ENCODE data around the gene STK16. TPM values are rescaled to one million over a fixed set of nuclear protein-coding genes. Genes with fewer than 3 reads are reported as not detected.
A peak's percentile ranks its signal among the peaks of the same experiment; 100 is the strongest.

The STK16 gene
- total and polyA plus RNA-seq, 2 of the 13 experiments (the other 11 are each of a cell fraction or from before 2014, with no cell fraction given): 28.0 to 50.9 TPM

GRCh38 chr2:219279151-219279915 is 34.1 kb downstream of the STK16 start, which contains the start of gene DNAJB2 (continued):
- TF ChIP-seq ZFP36 (IDR thresholded peaks at IDR 0.05; ENCODE audit: borderline replicate concordance, low read depth, low read length, partially characterized antibody) (no peak), ZMYM4 (CRISPR knock-in tag; IDR thresholded peaks at IDR 0.05) (peak; percentile 78), RNF219 (CRISPR knock-in tag; IDR thresholded peaks at IDR 0.05) (no peak), ZNF367 (CRISPR knock-in tag; IDR thresholded peaks at IDR 0.05; ENCODE audit: borderline replicate concordance) (0 out of 2 replicates have a peak, but pooled peaks have one; percentile 84), ZNF792 (CRISPR knock-in tag; IDR thresholded peaks at IDR 0.05) (peak; percentile 80), MBNL3 (CRISPR knock-in tag; conservative IDR thresholded peaks at IDR 0.05) (no peak), TAF1 (CRISPR knock-in tag; IDR thresholded peaks at IDR 0.05) (peak; percentile 79), ZBTB7B (CRISPR knock-in tag; IDR thresholded peaks at IDR 0.05) (peak; percentile 59; the same call in 1 of the 2 replicates), SOX13 (IDR thresholded peaks at IDR 0.05) (no peak), SOX13 (CRISPR knock-in tag; conservative IDR thresholded peaks at IDR 0.05 in 1 of 2, IDR thresholded peaks at IDR 0.05 in 1 of 2) (peak in 1 of 2 experiments; percentile 58; a peak in 1 of 4 replicates), E2F1 (CRISPR knock-in tag; IDR thresholded peaks at IDR 0.05) (no peak), GTF3A (CRISPR knock-in tag; conservative IDR thresholded peaks at IDR 0.05) (0 out of 2 replicates have a peak, but pooled peaks have one; percentile 51), SP4 (CRISPR knock-in tag; IDR thresholded peaks at IDR 0.05) (peak; percentile 92), ZNF616 (CRISPR knock-in tag; IDR thresholded peaks at IDR 0.05; ENCODE audit: low read depth) (peak; percentile 74; the same call in 1 of the 2 replicates), THYN1 (CRISPR knock-in tag; IDR thresholded peaks at IDR 0.05; ENCODE audit: borderline replicate concordance, low read depth) (no peak), ZFYVE20 (CRISPR knock-in tag; IDR thresholded peaks at IDR 0.05; ENCODE audit: borderline replicate concordance, low read depth) (no peak), TBX2 (CRISPR knock-in tag; IDR thresholded peaks at IDR 0.05; ENCODE audit: borderline replicate concordance) (peak; percentile 80; the same call in 1 of the 2 replicates), ZSCAN30 (CRISPR knock-in tag; IDR thresholded peaks at IDR 0.05) (no peak), NR2F6 (IDR thresholded peaks at IDR 0.05) (no peak), NR2F6 (CRISPR knock-in tag; IDR thresholded peaks at IDR 0.05) (peak; percentile 21; the same call in 1 of the 2 replicates), RAD21 (CRISPR knock-in tag; IDR thresholded peaks at IDR 0.05) (0 out of 2 replicates have a peak, but pooled peaks have one; percentile 28), HNF1B (CRISPR knock-in tag; IDR thresholded peaks at IDR 0.05) (peak; percentile 69), REPIN1 (CRISPR knock-in tag; IDR thresholded peaks at IDR 0.05; ENCODE audit: borderline replicate concordance, low read depth) (no peak; the same call in 1 of the 2 replicates), ZKSCAN5 (CRISPR knock-in tag; IDR thresholded peaks at IDR 0.05) (no peak), CBX2 (IDR thresholded peaks at IDR 0.05; ENCODE audit: low read depth, low read length) (no peak), CBX2 (CRISPR knock-in tag; IDR thresholded peaks at IDR 0.05; ENCODE audit: low read depth) (no peak), DR1 (CRISPR knock-in tag; IDR thresholded peaks at IDR 0.05) (peak; percentile 84)
